LHCN-M2 (cell line): ENCODE results near the gene PODXL. TPM values are rescaled to one million over a fixed set of nuclear protein-coding genes. Genes with fewer than 3 reads are reported as not detected.

Source experiments
- DNase-seq: peaks from one replicate; pipeline ENCODE4 v3.0.0-alpha.2; 2012; ENCODE audit warnings: low read depth
- total RNA-seq: library from RNA; depleted of rRNA; stranded (reverse); fragments of >200 nt; gene quantifications from 2 replicates; pipeline ENCODE4 v1.2.3, GENCODE V29; 2014

PODXL gene
- total RNA-seq, 1 experiment from 2014 or later = 2.2 TPM

DNA sequence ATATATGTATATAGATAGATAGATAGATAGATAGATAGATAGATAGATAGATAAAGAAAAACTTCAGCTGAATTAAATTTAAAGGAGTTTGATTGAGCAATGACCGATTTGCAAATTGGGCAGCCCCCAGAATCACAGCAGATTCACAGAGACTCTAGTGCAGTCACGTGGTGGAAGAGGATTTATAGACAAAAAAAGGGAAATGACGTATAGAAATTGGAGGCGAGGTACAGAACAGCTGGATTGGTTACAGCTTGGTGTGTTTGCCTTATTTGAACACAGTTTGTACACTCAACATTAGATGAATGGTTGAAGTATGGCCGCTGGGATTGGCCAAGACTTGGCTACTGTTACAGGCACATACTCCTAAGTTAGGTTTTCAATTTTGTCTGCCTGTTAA lies 8.2 kb upstream of the PODXL start:
- no peak for DNase-seq

DNA sequence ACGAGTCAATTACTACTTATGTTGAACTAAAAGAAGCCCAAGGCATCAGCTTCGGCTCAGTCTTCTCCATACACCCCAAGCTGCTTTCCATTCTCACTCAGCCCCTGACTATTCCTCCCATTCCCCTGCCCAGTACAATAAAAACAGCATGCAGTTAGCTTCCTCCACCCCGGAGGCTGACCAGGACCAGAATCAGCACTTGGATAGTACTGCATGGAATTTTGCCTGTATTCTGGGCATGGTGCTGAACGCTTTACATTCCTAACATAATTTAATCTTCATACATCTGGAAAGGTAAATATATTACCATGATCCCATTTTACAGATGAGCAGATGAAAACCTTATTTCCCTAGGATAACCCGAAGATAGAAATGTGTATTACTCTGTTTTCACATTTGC lies 7.5 kb upstream of the PODXL start:
- DNase-seq = no peak

DNA sequence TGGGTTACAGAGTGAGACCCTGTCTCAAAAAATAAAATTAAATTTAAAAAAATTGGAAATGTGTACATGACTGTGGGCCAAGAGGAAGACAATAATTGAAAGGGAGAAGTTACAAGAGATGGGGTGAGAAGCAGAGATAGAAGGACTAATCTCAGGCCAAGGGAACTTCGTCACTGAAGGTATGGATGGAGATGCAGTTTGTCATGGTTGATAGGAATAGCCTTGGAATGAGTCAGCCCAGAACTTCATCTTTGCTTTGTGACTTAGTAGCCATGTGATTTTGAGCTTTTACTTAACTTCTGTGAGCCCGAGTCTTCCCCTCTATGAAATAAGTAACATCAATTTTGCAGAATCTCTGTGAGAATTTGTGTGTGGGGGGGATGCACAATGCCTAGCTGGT lies 6.5 kb upstream of the PODXL start:
- no peak for DNase-seq

DNA sequence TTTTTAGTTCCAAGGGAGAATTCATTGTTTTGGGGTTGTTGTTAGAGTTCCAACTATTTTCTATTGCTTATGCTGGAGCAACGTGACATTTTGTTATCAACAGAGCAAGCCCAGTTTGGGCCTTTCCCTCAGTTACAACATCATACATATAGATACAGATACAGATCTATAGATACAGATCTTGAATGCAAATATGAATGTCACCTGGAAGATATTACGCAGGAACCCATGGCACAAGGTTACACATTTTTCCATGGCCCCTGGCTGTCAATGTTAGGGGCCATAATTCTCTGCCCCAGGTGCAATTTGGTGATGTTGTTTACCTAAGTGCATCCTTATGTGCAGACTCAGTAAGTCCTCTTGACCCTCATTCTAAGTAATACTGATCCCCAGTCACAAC lies 3.6 kb upstream of the PODXL start:
- no peak for DNase-seq

DNA sequence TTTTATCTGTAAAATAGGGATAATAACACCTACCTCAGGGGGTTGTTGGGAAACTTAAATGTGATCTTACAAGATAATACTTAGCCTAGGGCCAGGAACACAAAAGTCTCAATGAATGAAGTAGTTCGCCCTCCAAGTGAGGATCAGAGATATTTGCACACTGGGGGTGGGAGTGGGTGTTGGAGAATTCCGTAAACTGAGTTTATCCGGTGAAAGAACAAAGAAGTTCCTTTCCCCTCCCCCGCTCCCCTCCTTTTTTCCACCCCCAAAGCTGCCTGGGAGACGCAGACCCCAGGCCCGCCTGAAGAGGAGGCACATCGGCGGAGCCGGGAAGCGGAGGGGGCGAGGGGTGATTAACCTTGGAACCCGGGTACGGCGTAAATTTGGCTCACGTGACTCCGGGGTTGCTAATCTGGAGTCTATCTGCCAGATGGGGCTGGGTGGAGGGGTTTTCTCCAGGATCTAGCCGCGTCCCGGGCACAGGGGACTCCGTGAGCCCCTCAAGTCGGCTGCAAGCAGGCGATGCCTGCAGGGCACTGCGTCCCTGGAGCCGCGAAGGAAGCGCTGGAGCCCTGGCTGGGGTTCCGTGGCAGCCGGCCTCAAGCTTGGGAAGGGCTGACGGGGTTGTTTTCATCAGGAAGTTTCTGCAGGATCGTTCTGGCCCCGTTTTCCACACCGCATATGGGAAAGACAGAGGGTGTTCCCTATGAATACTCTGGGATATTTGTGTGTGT lies 1.4 kb upstream of the PODXL start:
- DNase-seq = no peak

DNA sequence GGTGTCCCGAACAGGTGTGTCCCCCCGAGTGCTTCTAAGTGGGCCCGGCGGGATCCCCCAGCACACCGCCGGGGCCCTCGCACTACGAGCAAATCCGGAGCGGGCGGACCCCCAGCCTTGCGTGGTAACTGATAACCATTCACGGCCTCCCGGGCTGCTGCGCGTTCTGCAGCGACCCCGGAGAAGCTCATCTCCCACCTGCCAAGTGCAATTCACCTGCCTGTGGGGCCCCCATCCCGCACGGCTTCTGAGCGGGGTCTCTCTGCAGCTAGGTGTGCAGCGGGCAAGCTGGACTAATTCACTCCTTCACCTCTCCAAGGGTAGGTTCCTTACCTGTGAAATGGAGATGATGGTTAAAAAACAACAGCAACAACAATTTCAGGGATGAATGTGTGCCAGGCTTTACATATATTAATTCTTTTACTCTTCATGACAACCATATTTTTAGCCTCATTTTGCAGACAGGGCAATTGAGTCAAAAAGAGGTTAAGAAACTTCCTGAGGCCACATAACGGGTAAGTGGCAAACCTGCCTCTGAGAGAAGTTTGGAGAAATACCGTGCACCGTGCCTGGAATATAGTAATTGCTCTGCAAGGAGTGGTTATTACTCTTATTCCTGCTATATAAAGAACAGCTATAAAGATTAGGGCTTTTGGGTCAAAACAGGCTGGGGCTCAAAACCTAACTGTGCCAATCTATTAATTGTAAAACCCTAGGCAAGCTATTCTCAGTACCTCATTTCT lies 652 bp upstream of the PODXL start:
- DNase-seq = no peak

DNA sequence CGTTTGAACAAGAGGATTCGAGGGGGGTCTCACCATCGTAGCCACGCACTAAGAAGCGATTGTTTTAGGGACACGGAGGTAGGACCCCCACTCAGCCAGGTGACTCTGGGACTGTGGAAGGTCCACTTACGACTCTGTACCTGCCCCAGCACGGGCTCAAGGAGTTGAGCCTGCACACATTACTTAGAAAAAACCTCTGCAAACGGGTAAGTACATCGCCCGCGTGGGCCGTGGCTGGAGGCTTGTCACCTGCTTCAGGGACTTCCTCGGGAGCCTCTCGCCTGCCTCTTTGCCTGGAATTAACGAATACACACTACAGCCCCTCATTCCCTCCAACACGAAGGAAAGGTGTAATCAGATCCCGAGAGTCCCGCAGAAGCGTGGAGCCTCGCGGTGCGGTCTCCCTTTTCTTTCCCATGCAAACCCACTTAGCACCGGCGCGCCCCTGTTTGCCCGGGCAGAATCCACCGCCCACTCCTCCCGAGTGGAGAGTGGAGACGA lies 826 bp downstream of the PODXL start:
- DNase-seq = no peak

DNA sequence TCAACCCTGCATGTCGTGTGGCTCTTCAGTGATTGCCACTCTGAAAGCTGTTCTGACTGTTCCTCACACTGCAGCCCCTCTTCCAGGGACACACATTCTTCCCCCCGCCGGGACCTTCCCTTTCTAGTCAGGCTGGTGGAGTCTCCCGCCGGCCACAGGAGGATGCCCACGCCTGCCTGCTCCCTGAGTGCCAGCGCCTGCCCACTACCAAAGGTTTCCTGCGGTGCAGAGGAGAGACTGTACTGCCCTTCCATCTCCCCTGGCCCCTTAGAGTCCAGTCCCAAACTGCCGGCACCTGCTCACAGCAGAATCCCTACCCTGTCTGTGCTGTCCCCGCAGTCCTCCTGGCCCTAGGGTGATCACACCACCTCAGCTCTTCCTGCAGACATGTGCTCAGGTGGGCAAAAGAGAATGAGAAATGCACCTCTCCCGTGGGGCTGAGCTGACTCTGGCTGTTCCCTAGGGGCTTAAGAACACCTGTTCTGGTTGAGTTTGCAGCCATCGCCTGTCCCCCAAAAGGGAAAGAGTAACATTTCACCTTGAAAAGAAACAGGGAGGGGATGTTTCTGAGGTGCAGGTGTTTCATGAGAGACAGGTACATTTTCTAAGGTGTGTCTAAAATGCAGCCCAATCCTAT lies 1.4 kb downstream of the PODXL start:
- no peak for DNase-seq

DNA sequence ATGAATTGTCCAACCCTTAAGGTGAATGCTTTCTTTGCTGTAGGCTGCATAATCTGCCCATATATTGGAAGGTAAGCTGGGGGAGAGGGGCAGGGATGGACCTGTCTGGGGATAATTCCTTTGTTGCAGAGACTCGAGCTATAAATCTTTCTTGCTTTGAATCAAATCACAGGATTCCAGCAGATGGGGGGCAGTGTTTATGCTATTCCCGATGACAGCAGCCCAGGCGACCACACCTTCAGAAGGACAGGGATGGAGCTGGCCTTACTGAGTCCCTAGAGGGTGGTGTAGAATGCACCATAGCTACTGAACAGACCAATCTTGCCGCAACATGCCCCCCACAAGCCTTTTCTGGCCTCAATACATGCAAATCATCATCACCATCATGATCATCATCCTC lies 2.5 kb downstream of the PODXL start:
- DNase-seq = no peak

DNA sequence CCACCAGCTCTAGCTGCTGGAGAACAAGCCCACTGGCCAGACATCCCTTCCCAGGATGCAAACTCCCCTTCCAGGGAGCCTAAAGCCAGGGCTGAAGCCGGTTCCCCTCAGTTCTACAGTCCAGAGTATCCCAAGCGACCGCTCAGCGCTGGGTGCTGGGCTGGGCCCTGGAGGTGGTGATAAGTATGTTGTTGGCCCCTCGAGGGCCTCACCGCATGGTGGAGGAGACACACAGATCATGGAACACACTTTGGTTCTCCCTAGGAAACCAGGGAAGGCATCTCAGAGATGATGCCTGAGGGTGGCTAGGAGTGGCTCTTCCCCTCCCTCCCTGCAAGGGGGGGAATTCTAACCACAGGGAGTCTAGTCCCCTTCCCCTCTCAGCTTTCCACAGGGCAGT lies 4.4 kb downstream of the PODXL start:
- no peak for DNase-seq

DNA sequence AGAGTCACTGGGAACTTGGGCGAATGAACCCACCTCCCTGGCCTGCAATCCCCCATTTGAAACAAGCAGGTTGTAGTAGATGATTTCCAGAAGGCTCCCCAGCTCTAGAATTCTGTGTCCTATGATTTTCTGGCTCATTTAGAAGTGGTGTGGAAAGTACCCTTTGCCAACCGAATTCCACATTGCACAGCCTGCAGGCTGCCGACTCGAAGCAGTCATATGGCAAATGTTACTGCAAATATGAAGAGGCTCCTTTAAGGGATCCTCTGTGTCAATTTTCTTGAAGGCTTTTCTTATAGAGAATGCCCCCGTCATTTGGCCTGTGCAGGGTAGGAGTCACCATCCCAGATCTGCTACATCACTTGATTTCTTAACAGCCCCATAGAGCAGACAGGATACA lies 5.6 kb downstream of the PODXL start:
- no peak for DNase-seq

DNA sequence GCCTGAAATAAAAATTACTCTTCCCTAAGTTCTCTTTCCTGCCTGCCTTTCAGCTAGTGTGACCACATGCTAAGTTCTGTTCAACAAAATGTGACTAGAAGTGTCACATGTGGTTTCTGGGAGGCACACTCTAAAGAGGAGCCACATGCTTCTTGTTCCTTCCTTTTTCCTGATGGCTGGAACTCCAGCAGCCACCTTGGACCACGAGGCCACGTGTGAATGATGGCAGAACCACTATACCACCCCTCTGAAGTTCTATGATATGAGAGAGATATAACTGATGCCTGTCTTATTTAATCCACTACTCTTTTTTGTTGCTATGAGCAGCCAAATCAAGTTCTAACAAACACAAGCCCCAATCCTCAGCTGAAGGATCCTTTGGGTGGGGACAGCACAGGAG lies 8.1 kb downstream of the PODXL start:
- no peak for DNase-seq

DNA sequence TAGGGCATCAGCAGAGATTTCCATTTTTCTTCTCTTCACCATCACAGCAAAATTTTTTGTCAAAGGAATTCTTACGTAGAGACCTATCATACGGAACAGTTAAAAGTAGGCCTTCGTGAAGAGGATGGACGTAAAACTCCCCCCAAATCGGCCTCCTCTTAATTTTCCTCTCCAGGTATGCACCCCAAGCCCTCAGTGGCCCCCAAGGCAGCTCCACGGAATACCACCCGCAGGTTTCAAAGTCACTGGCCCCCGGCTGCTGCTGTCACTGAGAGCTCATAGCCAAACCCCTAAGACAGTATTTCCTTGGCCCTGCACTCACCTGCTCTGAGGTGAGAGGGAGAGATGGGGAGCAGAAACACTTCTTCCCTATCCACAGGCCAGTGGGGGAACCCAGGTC lies 8.8 kb downstream of the PODXL start:
- DNase-seq = no peak

DNA sequence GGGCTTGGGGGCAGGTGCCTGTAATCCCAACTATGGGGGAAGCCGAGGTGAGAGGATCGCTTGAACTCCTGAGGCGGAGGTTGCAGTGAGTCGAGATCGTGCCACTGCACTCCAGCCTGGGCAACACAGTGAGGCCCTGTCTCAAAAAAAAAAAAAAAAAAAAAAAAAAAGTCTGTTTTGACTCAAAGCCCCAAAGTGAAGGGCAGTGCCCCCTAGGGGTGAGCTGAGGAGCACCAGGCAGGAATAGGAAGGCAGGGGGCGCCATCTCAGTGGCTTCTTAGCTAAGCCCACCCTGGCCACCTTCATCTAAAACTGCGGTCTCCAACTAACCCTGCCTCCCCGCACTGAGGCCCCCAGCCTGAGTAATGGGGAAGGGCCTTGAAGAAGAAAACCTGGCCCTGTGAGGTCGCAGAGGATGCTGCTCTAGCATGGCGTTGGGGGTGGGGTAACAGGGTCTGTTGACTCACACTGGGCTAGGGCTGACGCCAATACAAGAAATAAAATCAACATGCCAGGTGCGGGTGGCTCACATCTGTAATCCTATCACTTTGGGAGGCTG lies 9.8 kb downstream of the PODXL start:
- DNase-seq = peak; percentile 43

DNA sequence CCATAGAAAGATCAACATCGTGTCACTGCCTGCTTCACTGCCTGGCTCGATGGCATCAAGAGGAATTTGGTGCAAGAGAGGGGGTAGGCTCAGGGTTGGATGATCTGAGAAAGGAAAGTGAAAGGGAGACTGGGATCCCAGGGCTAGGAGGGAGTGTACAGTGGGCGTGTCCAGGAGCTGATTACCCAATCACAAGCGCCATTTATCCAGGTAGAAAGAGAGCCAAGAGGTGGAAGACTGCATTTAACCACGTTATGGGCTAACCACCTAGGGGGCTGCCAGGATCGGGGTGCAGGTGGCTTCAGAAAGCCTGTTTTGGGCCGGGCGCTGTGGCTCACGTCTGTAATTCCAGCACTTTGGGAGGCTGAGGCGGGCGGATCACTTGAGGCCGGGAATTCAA lies 10.3 kb downstream of the PODXL start:
- DNase-seq = no peak

DNA sequence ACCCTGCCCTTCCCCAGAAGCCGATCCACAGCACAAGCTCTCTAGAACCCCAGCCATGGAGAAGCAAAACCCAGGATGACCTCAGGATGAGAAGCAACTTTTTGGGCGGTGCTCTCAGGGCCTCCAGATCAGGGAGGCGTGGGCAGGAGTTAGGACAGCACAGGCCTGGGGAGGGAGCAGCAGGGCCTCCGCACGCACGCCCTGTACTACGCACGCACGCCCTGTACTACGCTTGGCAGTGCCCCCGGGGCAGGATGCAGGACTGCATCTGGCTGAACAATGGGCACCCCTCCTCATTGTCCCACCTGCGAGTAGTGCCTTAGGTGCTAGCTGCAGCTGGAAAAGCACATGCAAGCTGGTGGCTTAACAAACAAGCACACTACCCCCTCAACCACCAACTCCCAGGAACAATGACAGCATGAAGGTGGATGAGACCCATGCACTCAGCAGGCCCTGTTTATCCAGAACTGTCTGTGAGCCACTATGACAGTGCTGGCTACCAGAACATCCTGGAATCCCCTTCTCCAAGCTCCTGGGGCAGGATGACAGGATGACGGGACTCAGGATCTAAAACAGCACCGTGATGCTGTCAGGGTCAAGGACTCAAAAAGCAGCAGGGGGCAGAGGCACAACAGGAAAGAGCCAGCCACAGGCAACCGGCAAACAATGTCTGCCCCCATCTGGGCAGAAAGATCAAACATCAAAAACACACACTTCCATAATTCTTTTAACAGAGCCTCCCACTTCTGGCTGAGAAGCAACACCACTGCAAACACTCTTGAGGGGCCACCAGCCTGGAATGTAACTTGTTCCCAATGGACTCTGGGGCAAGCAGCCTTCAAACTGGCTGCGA lies 11.8 kb downstream of the PODXL start:
- DNase-seq = peak; percentile 64

DNA sequence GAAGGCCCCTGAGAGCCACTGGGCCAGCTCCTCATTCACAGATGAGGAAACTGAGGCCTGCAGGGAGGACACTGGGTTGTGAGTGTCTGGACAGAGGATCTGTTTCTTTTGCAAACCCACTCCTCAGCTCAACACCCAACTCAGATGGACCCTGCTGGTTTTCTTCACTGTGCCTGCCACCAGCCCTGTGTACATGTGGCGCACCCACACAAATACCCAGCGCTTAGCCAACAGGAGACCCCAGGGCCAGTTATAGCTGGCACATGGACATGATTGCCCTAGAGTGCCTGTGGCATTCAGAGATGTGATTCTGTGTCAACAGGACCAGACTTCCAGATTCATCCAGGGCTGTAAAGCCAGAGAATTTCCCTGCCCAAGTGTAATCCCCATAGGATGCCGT lies 12.4 kb downstream of the PODXL start:
- no peak for DNase-seq

DNA sequence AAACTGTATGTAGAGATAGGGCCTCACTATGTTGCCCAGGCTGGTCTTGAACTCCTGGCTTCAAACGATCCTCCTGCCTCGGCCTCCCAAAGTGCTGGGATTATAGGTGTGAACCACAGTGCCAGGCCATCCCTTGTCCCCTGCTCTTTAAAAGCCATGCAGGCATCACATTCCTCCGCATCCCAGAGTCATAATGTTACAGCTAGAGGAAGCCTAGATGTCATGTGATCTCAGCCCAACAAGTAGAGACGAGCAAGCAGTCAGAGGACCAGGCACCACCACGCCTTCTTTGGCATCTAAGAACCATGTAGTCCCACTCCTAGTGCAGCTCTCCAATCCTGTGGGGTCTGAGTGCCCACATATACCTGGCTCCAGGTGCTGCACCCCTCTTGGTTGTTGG lies 13.1 kb downstream of the PODXL start:
- no peak for DNase-seq

DNA sequence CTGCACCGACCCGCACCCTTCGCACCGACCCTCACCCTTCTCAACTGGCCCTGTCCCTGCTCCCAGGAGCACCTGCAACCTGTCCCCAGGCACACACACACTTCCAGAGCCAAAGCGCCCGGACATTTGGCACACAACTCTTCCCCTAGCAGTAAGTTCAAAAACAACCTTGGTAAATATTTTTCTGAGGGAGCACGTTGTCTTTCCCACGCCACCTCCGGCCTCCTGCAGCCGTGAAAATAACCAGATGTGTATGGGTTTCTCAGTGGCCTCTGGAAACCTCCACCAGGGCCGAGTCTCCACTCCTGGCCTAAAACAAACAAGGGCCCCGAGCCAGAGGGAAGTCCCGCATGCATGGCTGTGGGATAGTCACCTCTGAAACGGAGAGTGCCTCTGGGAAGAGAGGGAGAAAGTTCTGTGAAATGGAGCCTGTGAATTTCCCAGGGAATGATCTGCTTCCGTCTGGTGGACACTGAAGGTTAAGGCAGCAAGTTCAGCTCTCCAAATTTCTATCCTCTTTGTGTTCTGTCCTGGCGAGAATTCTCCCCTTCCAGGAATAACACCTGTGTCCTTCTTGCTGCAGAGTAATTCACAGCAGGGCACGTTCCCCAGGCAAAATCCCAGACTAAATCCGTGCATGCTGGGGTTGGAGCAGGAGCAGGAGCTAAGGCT lies 15.8 kb downstream of the PODXL start:
- no peak for DNase-seq

DNA sequence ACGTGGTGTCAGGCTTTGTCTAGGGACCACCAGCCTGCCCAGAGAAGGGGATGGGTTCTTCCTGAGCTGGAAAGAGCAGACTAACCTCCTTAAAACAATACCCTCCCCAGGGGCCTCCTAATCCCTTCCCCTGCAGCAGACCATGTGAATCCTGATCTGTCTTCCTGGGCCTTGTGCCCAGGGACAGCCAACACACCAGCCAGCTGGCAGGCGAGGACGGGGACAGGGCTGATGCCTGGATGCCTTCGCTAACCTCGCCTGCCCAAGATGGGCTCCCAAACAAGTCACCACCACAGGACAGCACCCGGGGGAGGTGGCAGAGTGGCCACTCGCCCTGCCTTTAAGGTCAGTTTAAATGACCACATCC lies 17.6 kb downstream of the PODXL start:
- peak; percentile 38 for DNase-seq
